ENCODE measurements around the gene LPCAT2. TPM values are rescaled to one million over a fixed set of nuclear protein-coding genes. Genes with fewer than 3 reads are reported as not detected.
A peak's percentile ranks its signal among the peaks of the same experiment; 100 is the strongest.

Gene LPCAT2
- total RNA-seq, 1 experiment from 2014 or later = 7.1 TPM

- ATAC-seq (no peak), DNase-seq (ENCODE audit: low spot score) (no peak)
- peaks cover 9% of the 10 kb centered on the region for H3K4me1 Mint-ChIP-seq
- no peak for TF ChIP-seq TCF7 (CRISPR knock-in tag; IDR thresholded peaks at IDR 0.05; ENCODE audit: low read depth)
- TF ChIP-seq JUN (CRISPR knock-in tag; IDR thresholded peaks at IDR 0.05) = no peak
- no peak for TF ChIP-seq NR2C2 (CRISPR knock-in tag; IDR thresholded peaks at IDR 0.05)
- no peak for TF ChIP-seq CREM (CRISPR knock-in tag; IDR thresholded peaks at IDR 0.05)
- TF ChIP-seq GABPB1 (CRISPR knock-in tag; IDR thresholded peaks at IDR 0.05) = no peak
- H3K4me3 Mint-ChIP-seq = no peak overlapping the region
- peaks cover 2% of the 10 kb centered on the region; the same call in 1 of the 2 replicates for H3K36me3 Mint-ChIP-seq
- POLR2A ChIA-PET = no interaction called here
- H3K27ac Mint-ChIP-seq = no peak overlapping the region
- H3K27me3 Mint-ChIP-seq (ENCODE audit: low read depth) = peaks cover 7% of the 10 kb centered on the region
- CTCF ChIA-PET = interaction anchor here (0.8 to 2.5 kb wide), 4 partner anchors 80 to 157 kb away, joined by 3 to 33 read pairs (median 8); no protein-coding TSS in a partner anchor
- H3K9me3 Mint-ChIP-seq = peaks cover 21% of the 10 kb centered on the region
Observed at GRCh38 chr16:55621771-55622170, 112.9 kb downstream of the LPCAT2 start.

GRCh38 chr16:55622272-55622671 lies 113.4 kb downstream of the LPCAT2 start:
- no peak overlapping the region for H3K27ac Mint-ChIP-seq
- peaks cover 24% of the 10 kb centered on the region for H3K9me3 Mint-ChIP-seq
- peaks cover 7% of the 10 kb centered on the region for H3K27me3 Mint-ChIP-seq (ENCODE audit: low read depth)
- no peak overlapping the region for H3K4me3 Mint-ChIP-seq
- DNase-seq (ENCODE audit: low spot score) = no peak
- ATAC-seq = no peak
- no peak for TF ChIP-seq FOXP4 (CRISPR knock-in tag; IDR thresholded peaks at IDR 0.05)
- ChIA-PET POLR2A (no interaction called here), CTCF (interaction anchor here (0.7 to 2.5 kb wide), 18 partner anchors 9 to 157 kb away, joined by 3 to 33 read pairs (median 5); partner anchors contain the start of gene SLC6A2)
- no peaks in the 10 kb centered on the region for H3K36me3 Mint-ChIP-seq
- peaks cover 9% of the 10 kb centered on the region for H3K4me1 Mint-ChIP-seq

GRCh38 chr16:55622930-55623561 lies 114.2 kb downstream of the LPCAT2 start:
- Mint-ChIP-seq H3K36me3 (peaks cover 6% of the 10 kb centered on the region), H3K4me1 (peaks cover 17% of the 10 kb centered on the region), H3K27ac (peak overlapping the region; percentile 21; the same call in 1 of the 2 replicates), H3K4me3 (no peak overlapping the region), H3K27me3 (ENCODE audit: low read depth) (peaks cover 10% of the 10 kb centered on the region), H3K9me3 (peaks cover 30% of the 10 kb centered on the region)
- POLR2A ChIA-PET = no interaction called here
- ATAC-seq = peak; percentile 97
- TF ChIP-seq PRRX2 (CRISPR knock-in tag; IDR thresholded peaks at IDR 0.05) (no peak), GABPB1 (CRISPR knock-in tag; IDR thresholded peaks at IDR 0.05) (peak; percentile 89), PRDM15 (CRISPR knock-in tag; IDR thresholded peaks at IDR 0.05) (0 out of 2 replicates have a peak, but pooled peaks have one; percentile 44), NFE2L1 (CRISPR knock-in tag; IDR thresholded peaks at IDR 0.05) (0 out of 2 replicates have a peak, but pooled peaks have one; percentile 35), ELF4 (CRISPR knock-in tag; IDR thresholded peaks at IDR 0.05; ENCODE audit: low read depth) (no peak), ZNF425 (CRISPR knock-in tag; conservative IDR thresholded peaks at IDR 0.05) (no peak), CTCF (IDR thresholded peaks at IDR 0.05) (peak; percentile 28; the same call in 1 of the 2 replicates), ZBTB43 (CRISPR knock-in tag; IDR thresholded peaks at IDR 0.05) (no peak), FOXK1 (CRISPR knock-in tag; IDR thresholded peaks at IDR 0.05) (peak; percentile 48; the same call in 1 of the 2 replicates)
- DNase-seq (ENCODE audit: low spot score) = peak; percentile 73
- CTCF ChIA-PET = interaction anchor here (0.7 to 2.5 kb wide), 27 partner anchors 9 to 158 kb away, joined by 3 to 33 read pairs (median 4); partner anchors contain the start of gene SLC6A2
